ENCODE data around the gene HSCB. TPM values are rescaled to one million over a fixed set of nuclear protein-coding genes. Genes with fewer than 3 reads are reported as not detected.
A peak's percentile ranks its signal among the peaks of the same experiment; 100 is the strongest.

The HSCB gene
- total and polyA plus RNA-seq, 12 donors, result 7.1 to 16.8 (median 9.0) TPM

DNA sequence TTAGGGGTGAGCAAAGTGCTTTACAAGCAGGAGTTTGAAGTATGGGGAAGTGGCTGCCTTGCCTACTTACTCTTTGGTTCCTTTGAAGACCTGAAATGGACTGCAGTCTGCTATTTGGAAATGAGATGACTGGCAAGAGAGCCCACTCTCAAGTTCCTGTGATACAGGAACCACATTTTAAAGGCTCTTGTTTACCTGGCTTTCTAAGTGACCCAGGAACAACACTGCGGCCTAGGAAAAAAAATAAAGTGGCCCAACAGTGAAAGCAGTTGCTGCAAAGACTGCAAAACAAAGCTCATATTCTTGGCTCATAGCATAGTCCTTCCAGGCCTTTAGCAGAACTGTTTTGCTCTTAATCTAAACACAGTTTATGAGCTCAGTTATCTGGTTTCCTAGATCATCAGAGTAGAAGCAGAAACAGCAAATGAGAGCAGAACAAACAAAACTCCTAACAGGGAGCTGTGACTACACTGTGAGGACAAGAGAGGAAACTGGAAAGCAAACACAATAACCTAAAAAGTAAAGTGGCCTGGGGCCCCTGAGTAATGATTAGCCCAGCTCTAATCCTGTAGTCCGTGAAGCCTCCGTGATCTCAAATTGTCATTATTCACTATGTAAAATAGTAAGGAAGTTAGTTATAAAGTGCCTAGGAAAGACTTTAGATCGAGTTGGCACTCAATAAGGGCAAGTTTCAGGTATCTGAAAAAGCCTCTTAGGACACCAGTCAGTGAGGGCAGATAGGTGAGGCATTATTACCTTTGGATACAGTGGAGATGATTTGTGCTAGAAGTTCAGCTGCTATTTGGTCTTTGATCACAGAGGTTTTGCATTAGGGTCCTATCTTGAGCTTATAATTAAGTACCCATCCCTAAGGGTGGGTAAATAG is 42.2 kb downstream of the HSCB start:
- Histone ChIP-seq H3K36me3 (peaks cover 0 to 96% (median 61%) of the 10 kb centered on the region in 9 donors), H3K27me3 (no peaks in the 10 kb centered on the region), H3K4me3 (no peak overlapping the region), H3K4me1 (peaks cover 0 to 21% (median 9%) of the 10 kb centered on the region in 9 donors), H3K9me3 (no peaks in the 10 kb centered on the region), H3K27ac (no peak overlapping the region)
- intact Hi-C loops (cut with DNase I), result no loop called here
- WGBS, 2 donors, result 95 to 97% methylated on average over 4 of the region's 4 CpGs
- ATAC-seq, result no peak
- TF ChIP-seq, protein P1, sequence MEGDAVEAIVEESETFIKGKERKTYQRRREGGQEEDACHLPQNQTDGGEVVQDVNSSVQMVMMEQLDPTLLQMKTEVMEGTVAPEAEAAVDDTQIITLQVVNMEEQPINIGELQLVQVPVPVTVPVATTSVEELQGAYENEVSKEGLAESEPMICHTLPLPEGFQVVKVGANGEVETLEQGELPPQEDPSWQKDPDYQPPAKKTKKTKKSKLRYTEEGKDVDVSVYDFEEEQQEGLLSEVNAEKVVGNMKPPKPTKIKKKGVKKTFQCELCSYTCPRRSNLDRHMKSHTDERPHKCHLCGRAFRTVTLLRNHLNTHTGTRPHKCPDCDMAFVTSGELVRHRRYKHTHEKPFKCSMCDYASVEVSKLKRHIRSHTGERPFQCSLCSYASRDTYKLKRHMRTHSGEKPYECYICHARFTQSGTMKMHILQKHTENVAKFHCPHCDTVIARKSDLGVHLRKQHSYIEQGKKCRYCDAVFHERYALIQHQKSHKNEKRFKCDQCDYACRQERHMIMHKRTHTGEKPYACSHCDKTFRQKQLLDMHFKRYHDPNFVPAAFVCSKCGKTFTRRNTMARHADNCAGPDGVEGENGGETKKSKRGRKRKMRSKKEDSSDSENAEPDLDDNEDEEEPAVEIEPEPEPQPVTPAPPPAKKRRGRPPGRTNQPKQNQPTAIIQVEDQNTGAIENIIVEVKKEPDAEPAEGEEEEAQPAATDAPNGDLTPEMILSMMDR (IDR thresholded peaks at IDR 0.05), result no peak
- DNase-seq, result no peak

DNA sequence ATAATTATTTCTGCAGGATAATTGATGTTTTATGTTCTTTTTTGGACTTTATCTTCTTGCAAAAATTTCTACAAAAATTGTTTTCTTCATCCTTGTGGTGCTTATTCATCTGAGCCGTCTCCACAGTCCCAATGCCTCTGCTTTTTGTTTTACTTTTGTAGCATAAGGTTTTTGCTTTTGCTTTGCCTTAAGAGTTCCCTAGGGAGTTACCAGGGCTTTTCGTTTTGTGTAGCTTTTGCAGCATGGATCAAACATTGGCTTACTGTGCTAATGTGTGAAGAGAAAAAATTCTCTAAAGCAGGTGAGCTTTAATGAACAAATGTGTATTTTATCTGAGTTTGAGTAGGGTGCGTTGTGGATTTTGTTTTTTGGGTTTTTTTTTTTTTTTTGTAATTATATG is 46.8 kb downstream of the HSCB start:
- intact Hi-C loops (cut with DNase I), result no loop called here

DNA sequence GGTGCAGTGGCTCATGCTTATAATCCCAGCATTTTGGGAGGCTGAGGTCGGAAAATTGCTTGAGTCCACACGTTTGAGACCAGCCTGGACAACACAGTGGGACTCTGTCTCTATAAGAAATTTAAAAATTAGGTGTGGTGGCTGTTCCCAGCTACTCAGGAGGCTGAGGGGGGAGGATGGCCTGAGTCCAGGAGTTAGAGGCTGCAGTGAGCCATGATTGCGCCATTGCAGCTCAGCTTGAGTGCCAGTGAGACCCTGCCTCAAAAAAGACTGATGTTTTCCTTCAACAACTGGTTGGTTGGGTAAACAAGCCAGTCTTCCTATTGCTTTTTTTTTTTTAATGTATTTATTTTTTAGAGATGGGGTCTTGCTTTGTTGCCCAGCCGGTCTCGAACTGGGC is 49.3 kb downstream of the HSCB start:
- DNase-seq, result no peak
- H3K4me3 ChIP-seq, result no peak overlapping the region
- H3K27me3 ChIP-seq, result no peaks in the 10 kb centered on the region
- peak overlapping the region in 2 of 10 donors; percentile 11 to 14 for H3K27ac ChIP-seq
- TF ChIP-seq, protein P1 (IDR thresholded peaks at IDR 0.05), result no peak
- WGBS, 2 donors, result 95 to 99% methylated on average over 5 of the region's 5 CpGs
- H3K4me1 ChIP-seq, result peaks cover 3 to 46% (median 17%) of the 10 kb centered on the region in 9 donors
- H3K9me3 ChIP-seq, result no peaks in the 10 kb centered on the region
- H3K36me3 ChIP-seq, result peaks cover 0 to 86% (median 43%) of the 10 kb centered on the region in 9 donors
- intact Hi-C loops (cut with DNase I), result loop anchor here in 1 of 10 donors (5.0 kb wide), 1 partner anchor 36 kb away; no protein-coding TSS in a partner anchor
- no peak for ATAC-seq

More for the DNA sequence above, 46.8 kb downstream of the HSCB start:
- H3K36me3 ChIP-seq, result peaks cover 0 to 86% (median 48%) of the 10 kb centered on the region in 9 donors
- H3K27ac ChIP-seq, result no peak overlapping the region
- peaks cover 0 to 22% (median 0%) of the 10 kb centered on the region in 9 donors for H3K4me1 ChIP-seq
- H3K4me3 ChIP-seq, result no peak overlapping the region
- DNase-seq (no peak), ATAC-seq (no peak)
- TF ChIP-seq, protein P1 (IDR thresholded peaks at IDR 0.05), result no peak
- no peaks in the 10 kb centered on the region for H3K27me3 ChIP-seq
- WGBS, 2 donors, result 58 to 71% methylated on average over 3 of the region's 3 CpGs
- H3K9me3 ChIP-seq, result no peaks in the 10 kb centered on the region

DNA sequence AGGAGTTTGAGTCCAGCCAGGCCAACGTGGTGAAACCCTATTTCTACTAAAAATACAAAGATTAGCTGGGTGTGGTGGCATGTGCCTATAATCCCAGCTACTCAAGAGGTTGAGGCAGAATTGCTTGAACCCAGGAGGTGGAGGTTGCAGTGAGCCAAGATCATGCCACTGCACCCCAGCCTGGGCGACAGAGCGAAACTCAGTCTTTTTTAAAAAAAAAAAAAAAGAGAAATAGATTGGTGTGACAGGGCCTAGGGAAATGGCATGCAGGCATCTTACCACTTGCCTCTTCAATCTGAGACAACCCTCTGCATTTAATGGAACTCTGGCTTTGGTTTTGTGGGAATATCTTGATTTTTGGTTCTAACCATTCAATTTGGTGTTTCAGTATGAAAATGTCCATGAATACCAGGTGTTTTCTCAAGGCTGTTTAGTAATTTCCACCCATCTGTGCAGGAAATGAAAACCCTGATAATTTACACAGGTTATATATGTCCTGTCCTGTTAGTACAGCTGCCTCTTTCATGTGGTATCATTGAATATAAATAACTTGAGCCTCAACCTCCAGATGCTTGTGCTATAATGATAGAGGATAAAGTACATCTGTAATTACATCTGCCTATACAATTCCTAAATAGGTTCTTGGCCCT is 50.1 kb downstream of the HSCB start:
- Histone ChIP-seq H3K9me3 (no peaks in the 10 kb centered on the region), H3K4me3 (no peak overlapping the region), H3K27me3 (no peaks in the 10 kb centered on the region), H3K4me1 (peaks cover 3 to 54% (median 26%) of the 10 kb centered on the region in 9 donors), H3K27ac (peak overlapping the region in 1 of 10 donors; percentile 32), H3K36me3 (peaks cover 0 to 86% (median 43%) of the 10 kb centered on the region in 9 donors)
- 71 to 73% methylated on average over 3 of the region's 3 CpGs for WGBS, 2 donors
- TF ChIP-seq, protein P1 (IDR thresholded peaks at IDR 0.05), result no peak
- ATAC-seq (no peak), DNase-seq (no peak)
- intact Hi-C loops (cut with DNase I), result loop anchor here in 1 of 10 donors (5.0 kb wide), 1 partner anchor 35 kb away; no protein-coding TSS in a partner anchor

Measured in heart right ventricle (tissue), 16 donors.